Hepatocyte (in vitro differentiated cells): ENCODE data around the gene MRPL1. TPM values are rescaled to one million over a fixed set of nuclear protein-coding genes. Genes with fewer than 3 reads are reported as not detected.
A peak's percentile ranks its signal among the peaks of the same experiment; 100 is the strongest.

ENCODE experiments used
- DNase-seq: peaks from one replicate; pipeline ENCODE4 v3.0.0-alpha.2; 2016; ENCODE audit warnings: low spot score
- H2AFZ ChIP-seq: fragments of 200-600 bp; sonication (generic); 2 replicates; pipeline ENCODE4 v1.6.0; 2016; ENCODE audit warnings: antibody characterized with exemption, mild to moderate bottlenecking
- H3K27ac ChIP-seq: fragments of 200-600 bp; sonication (generic); 2 replicates; pipeline ENCODE4 v1.5.1; 2016; ENCODE audit warnings: mild to moderate bottlenecking
- H3K27me3 ChIP-seq: fragments of 200-600 bp; sonication (generic); 2 replicates; pipeline ENCODE4 v1.6.1; 2016
- H3K36me3 ChIP-seq: fragments of 200-600 bp; sonication (generic); replicated peaks from 2 replicates; pipeline ENCODE4 v1.5.1; 2016; ENCODE audit warnings: low read depth; ENCODE audit not compliant: insufficient read depth
- H3K4me1 ChIP-seq: fragments of 200-600 bp; sonication (generic); 2 replicates; pipeline ENCODE4 v1.5.1; 2016; ENCODE audit warnings: mild to moderate bottlenecking, moderate library complexity; ENCODE audit not compliant: insufficient read depth
- H3K4me2 ChIP-seq: fragments of 200-600 bp; sonication (generic); 2 replicates; pipeline ENCODE4 v1.6.0; 2016
- H3K4me3 ChIP-seq: fragments of 200-600 bp; sonication (generic); 2 replicates; pipeline ENCODE4 v1.5.1; 2016; ENCODE audit warnings: mild to moderate bottlenecking
- H3K79me2 ChIP-seq: fragments of 200-600 bp; sonication (generic); 2 replicates; pipeline ENCODE4 v1.6.0; 2017; ENCODE audit warnings: mild to moderate bottlenecking
- H3K9me2 ChIP-seq: fragments of 200-600 bp; sonication (generic); replicated peaks from 2 replicates; pipeline ENCODE4 v1.6.0; 2017; ENCODE audit warnings: mild to moderate bottlenecking; ENCODE audit not compliant: insufficient read depth
- H3K9me3 ChIP-seq: fragments of 200-600 bp; sonication (generic); 2 replicates; pipeline ENCODE4 v1.5.1; 2016; ENCODE audit warnings: low read depth, mild to moderate bottlenecking
- H4K20me1 ChIP-seq: fragments of 200-600 bp; sonication (generic); 2 replicates; pipeline ENCODE4 v1.6.0; 2016; ENCODE audit warnings: mild to moderate bottlenecking; ENCODE audit not compliant: insufficient read depth, poor library complexity, severe bottlenecking
- EZH2 ChIP-seq: fragments of 200-600 bp; sonication (generic); IDR thresholded peaks from 2 replicates; pipeline ENCODE4 v1.6.1; 2016; ENCODE audit warnings: antibody characterized with exemption, mild to moderate bottlenecking, borderline replicate concordance
- EZH2phosphoT487 ChIP-seq: fragments of 200-600 bp; sonication (generic); IDR thresholded peaks from one replicate; pipeline ENCODE4 v1.6.1; 2018; ENCODE audit warnings: antibody characterized with exemption, mild to moderate bottlenecking, low read depth, moderate library complexity; ENCODE audit not compliant: unreplicated experiment, severe bottlenecking
- WGBS: methylation state at CpG from one replicate; pipeline ENCODE4 v1.1.6; 2016; ENCODE audit warnings: low lambda C conversion rate; ENCODE audit errors: missing lambda C conversion rate; 5-methylcytosine and 5-hydroxymethylcytosine counted together
- polyA plus RNA-seq: library from polyadenylated mRNA; unstranded; fragments of >200 nt; fragmentation: Nextera tagmentation; extraction: Ambion mirVana; gene quantifications from 2 replicates; pipeline ENCODE4 v1.2.1, GENCODE V29; 2016
- total RNA-seq: library from RNA; depleted of rRNA; stranded (reverse); fragments of >200 nt; gene quantifications from 2 replicates; pipeline ENCODE4 v1.2.3, GENCODE V29; 2014
- TF ChIP-seq, protein P1 (sequence below): fragments of 200-600 bp; sonication (generic); IDR thresholded peaks from 2 replicates; pipeline ENCODE4 v1.5.1; 2016; ENCODE audit warnings: antibody characterized with exemption, mild to moderate bottlenecking; ENCODE audit not compliant: poor library complexity

Gene MRPL1
- 27.2 and 32.3 TPM in 2 replicates for total RNA-seq
- polyA plus RNA-seq: 19.6 and 22.5 TPM in 2 replicates

GRCh38 chr4:77862478-77863216, at the start of gene MRPL1:
MRPL1 (plus strand) TSS chr4:77862830; CDS start chr4:77862849, 19 bp downstream.
- Histone ChIP-seq H3K4me2 (peak within 1 kb of the TSS; percentile 83), H3K4me1 (peaks cover 7% of the 10 kb centered on the region), H3K4me3 (peak within 1 kb of the TSS; percentile 69), H3K9me2 (no peaks in the 10 kb centered on the region), H3K79me2 (peaks cover 42% of the 10 kb centered on the region), H3K27me3 (no peaks in the 10 kb centered on the region), H3K9me3 (no peaks in the 10 kb centered on the region), H3K27ac (peak within 1 kb of the TSS; percentile 98), H2AFZ (peak within 1 kb of the TSS; percentile 79), H4K20me1 (no peaks in the 10 kb centered on the region), H3K36me3 (no peaks in the 10 kb centered on the region)
- TF ChIP-seq EZH2 (no peak), EZH2phosphoT487 (no peak)
- TF ChIP-seq, protein P1, sequence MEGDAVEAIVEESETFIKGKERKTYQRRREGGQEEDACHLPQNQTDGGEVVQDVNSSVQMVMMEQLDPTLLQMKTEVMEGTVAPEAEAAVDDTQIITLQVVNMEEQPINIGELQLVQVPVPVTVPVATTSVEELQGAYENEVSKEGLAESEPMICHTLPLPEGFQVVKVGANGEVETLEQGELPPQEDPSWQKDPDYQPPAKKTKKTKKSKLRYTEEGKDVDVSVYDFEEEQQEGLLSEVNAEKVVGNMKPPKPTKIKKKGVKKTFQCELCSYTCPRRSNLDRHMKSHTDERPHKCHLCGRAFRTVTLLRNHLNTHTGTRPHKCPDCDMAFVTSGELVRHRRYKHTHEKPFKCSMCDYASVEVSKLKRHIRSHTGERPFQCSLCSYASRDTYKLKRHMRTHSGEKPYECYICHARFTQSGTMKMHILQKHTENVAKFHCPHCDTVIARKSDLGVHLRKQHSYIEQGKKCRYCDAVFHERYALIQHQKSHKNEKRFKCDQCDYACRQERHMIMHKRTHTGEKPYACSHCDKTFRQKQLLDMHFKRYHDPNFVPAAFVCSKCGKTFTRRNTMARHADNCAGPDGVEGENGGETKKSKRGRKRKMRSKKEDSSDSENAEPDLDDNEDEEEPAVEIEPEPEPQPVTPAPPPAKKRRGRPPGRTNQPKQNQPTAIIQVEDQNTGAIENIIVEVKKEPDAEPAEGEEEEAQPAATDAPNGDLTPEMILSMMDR: no peak
- peak; percentile 95 for DNase-seq
- WGBS: 1% methylated on average over 33 of the region's 33 CpGs

GRCh38 chr4:77815636-77816035, 47.0 kb upstream of the MRPL1 start:
- no peak for DNase-seq
- H3K4me1 ChIP-seq: peaks cover 10% of the 10 kb centered on the region
- no peaks in the 10 kb centered on the region for H3K36me3 ChIP-seq
- H4K20me1 ChIP-seq: peaks cover 52% of the 10 kb centered on the region
- H3K9me3 ChIP-seq: no peaks in the 10 kb centered on the region
- TF ChIP-seq EZH2phosphoT487 (no peak), EZH2 (no peak)
- TF ChIP-seq, protein P1: no peak
- no peak overlapping the region for H2AFZ ChIP-seq
- no peak overlapping the region for H3K4me3 ChIP-seq
- H3K27me3 ChIP-seq: no peaks in the 10 kb centered on the region
- H3K27ac ChIP-seq: no peak overlapping the region
- H3K79me2 ChIP-seq: peaks cover 73% of the 10 kb centered on the region
- H3K4me2 ChIP-seq: no peak overlapping the region
- no peaks in the 10 kb centered on the region for H3K9me2 ChIP-seq

- no peak for DNase-seq
- no peak overlapping the region for H2AFZ ChIP-seq
- WGBS: 84% methylated on average over 2 of the region's 2 CpGs
- H3K4me1 ChIP-seq: peaks cover 16% of the 10 kb centered on the region
- H3K36me3 ChIP-seq: no peaks in the 10 kb centered on the region
- H3K4me2 ChIP-seq: peak overlapping the region; percentile 78
- peaks cover 47% of the 10 kb centered on the region for H4K20me1 ChIP-seq
- no peak overlapping the region for H3K4me3 ChIP-seq
- peak overlapping the region; percentile 47 for H3K27ac ChIP-seq
- peaks cover 63% of the 10 kb centered on the region for H3K79me2 ChIP-seq
- no peaks in the 10 kb centered on the region for H3K27me3 ChIP-seq
- TF ChIP-seq EZH2phosphoT487 (no peak), EZH2 (no peak)
- TF ChIP-seq, protein P1: no peak
- H3K9me2 ChIP-seq: no peaks in the 10 kb centered on the region
- H3K9me3 ChIP-seq: no peaks in the 10 kb centered on the region
Observed at GRCh38 chr4:77816546-77816945, 46.1 kb upstream of the MRPL1 start.
